Measurements from ENCODE around the gene PPP6C. TPM values are rescaled to one million over a fixed set of nuclear protein-coding genes. Genes with fewer than 3 reads are reported as not detected.
A peak's percentile ranks its signal among the peaks of the same experiment; 100 is the strongest.
"Not testable (repeated sequence)": the region's sequence is repeated elsewhere in the genome, so short reads cannot be mapped to it uniquely, and the experiment has no call there.

Gene PPP6C
- 7.7 and 19.5 TPM in 2 replicates for polyA plus RNA-seq (2011; rRNA removed)
- 9.6 and 12.2 TPM in 2 replicates for polyA minus RNA-seq (2011; rRNA and poly(A)+ RNA removed)

- peak; percentile 80 for TF ChIP-seq CTCF (IDR thresholded peaks at IDR 0.05; ENCODE audit: insufficient read depth, low read depth, low read length)
- no peaks in the 10 kb centered on the region for H3K27me3 ChIP-seq (ENCODE audit: control insufficient read depth, insufficient read depth, low read length)
- POLR2A ChIA-PET: no interaction called here
- no peaks in the 10 kb centered on the region for H3K36me3 ChIP-seq (ENCODE audit: control insufficient read depth, insufficient read depth, low read length)
- DNase-seq (ENCODE audit: low read depth): peak; percentile 76
- peak within 1 kb of the TSS; percentile 100 for H3K4me3 ChIP-seq (ENCODE audit: low read depth, low read length)
- CTCF ChIA-PET: no interaction called here
Measured at GRCh38 chr9:125189361-125190289, at the start of gene PPP6C. Gene PPP6C (minus strand): TSS chr9:125189803. CDS start chr9:125189718, 85 bp downstream.

GRCh38 chr9:125238915-125239446 lies 49.4 kb upstream of the PPP6C start:
- DNase-seq (ENCODE audit: low read depth): no peak
- H3K4me3 ChIP-seq (ENCODE audit: low read depth, low read length): peak overlapping the region; percentile 89
- no peaks in the 10 kb centered on the region for H3K27me3 ChIP-seq (ENCODE audit: control insufficient read depth, insufficient read depth, low read length)
- ChIA-PET POLR2A (no interaction called here), CTCF (no interaction called here)
- peaks cover 10% of the 10 kb centered on the region for H3K36me3 ChIP-seq (ENCODE audit: control insufficient read depth, insufficient read depth, low read length)
- TF ChIP-seq CTCF (IDR thresholded peaks at IDR 0.05; ENCODE audit: insufficient read depth, low read depth, low read length): no peak

GRCh38 chr9:125238127-125238914 lies 48.7 kb upstream of the PPP6C start:
- POLR2A ChIA-PET: no interaction called here
- H3K36me3 ChIP-seq (ENCODE audit: control insufficient read depth, insufficient read depth, low read length): peaks cover 10% of the 10 kb centered on the region

GRCh38 chr9:125236520-125237159 lies 47.0 kb upstream of the PPP6C start:
- not testable (repeated sequence) for DNase-seq (ENCODE audit: low read depth); H3K4me3 ChIP-seq (ENCODE audit: low read depth, low read length); H3K27me3 ChIP-seq (ENCODE audit: control insufficient read depth, insufficient read depth, low read length)
- POLR2A ChIA-PET: interaction anchor here (0.7 kb wide), 1 partner anchor 21 kb away, joined by 9 read pairs; no protein-coding TSS in a partner anchor
- CTCF ChIA-PET: interaction anchor here (0.7 to 0.9 kb wide), 3 partner anchors 71 to 125 kb away, joined by 3 read pairs; no protein-coding TSS in a partner anchor
- peaks cover 13% of the 10 kb centered on the region for H3K36me3 ChIP-seq (ENCODE audit: control insufficient read depth, insufficient read depth, low read length)

More at GRCh38 chr9:125238127-125238914, 48.7 kb upstream of the PPP6C start:
- CTCF ChIA-PET: no interaction called here
- H3K27me3 ChIP-seq (ENCODE audit: control insufficient read depth, insufficient read depth, low read length): no peaks in the 10 kb centered on the region
- TF ChIP-seq CTCF (IDR thresholded peaks at IDR 0.05; ENCODE audit: insufficient read depth, low read depth, low read length): no peak
- peak overlapping the region; percentile 15; the same call in 1 of the 2 replicates for H3K4me3 ChIP-seq (ENCODE audit: low read depth, low read length)
- no peak for DNase-seq (ENCODE audit: low read depth)

- TF ChIP-seq CTCF (IDR thresholded peaks at IDR 0.05; ENCODE audit: insufficient read depth, low read depth, low read length): no peak
- Histone ChIP-seq H3K36me3 (ENCODE audit: control insufficient read depth, insufficient read depth, low read length) (peaks cover 14% of the 10 kb centered on the region), H3K4me3 (ENCODE audit: low read depth, low read length) (0 out of 2 replicates have a peak overlapping the region, but pooled peaks have one; percentile 1), H3K27me3 (ENCODE audit: control insufficient read depth, insufficient read depth, low read length) (no peaks in the 10 kb centered on the region)
- ChIA-PET POLR2A (interaction anchor here (0.6 to 0.7 kb wide), 3 partner anchors 22 to 303 kb away, joined by 3 to 9 read pairs (median 8); no protein-coding TSS in a partner anchor), CTCF (interaction anchor here (0.7 to 0.8 kb wide), 2 partner anchors 72 to 126 kb away, joined by 3 read pairs; no protein-coding TSS in a partner anchor)
- DNase-seq (ENCODE audit: low read depth): no peak
Measured at GRCh38 chr9:125235804-125236519, 46.4 kb upstream of the PPP6C start.

GRCh38 chr9:125234099-125234498 lies 44.5 kb upstream of the PPP6C start:
- CTCF ChIA-PET: interaction anchor here (0.6 to 0.9 kb wide), 2 partner anchors 9 to 28 kb away, joined by 3 read pairs; partner anchors contain the start of gene GAPVD1
- H3K4me3 ChIP-seq (ENCODE audit: low read depth, low read length); POLR2A ChIA-PET; DNase-seq (ENCODE audit: low read depth); H3K27me3 ChIP-seq (ENCODE audit: control insufficient read depth, insufficient read depth, low read length): not testable (repeated sequence)
- peaks cover 18% of the 10 kb centered on the region for H3K36me3 ChIP-seq (ENCODE audit: control insufficient read depth, insufficient read depth, low read length)

All from BJ (cell line).